HEK293 (cell line): ENCODE data around the gene CLDN6.
A peak's percentile ranks its signal among the peaks of the same experiment; 100 is the strongest.

Experiments used
- CTCF ChIA-PET: fragments of 350-600 bp; formaldehyde crosslinking; extraction: SDS; loops from one replicate; lab custom pipeline; 2021; ENCODE audit warnings: antibody characterized with exemption; lab: Yijun Ruan, JAX
- POLR2A ChIA-PET: fragments of 300-600 bp; formaldehyde crosslinking; extraction: SDS; loops from one replicate; lab custom pipeline; 2020; ENCODE audit warnings: antibody characterized with exemption, inconsistent platforms; lab: Yijun Ruan, JAX
- H3K27ac ChIP-seq: fragments of 200-500 bp; sonication (Bioruptor generic); 2 replicates; pipeline ENCODE4 v1.5.1; 2014; ENCODE audit warnings: low read depth, low read length, control low read depth, inconsistent platforms; ENCODE audit errors: extremely low read depth
- H3K36me3 ChIP-seq, 2 experiments: fragments of 200-500 bp in 1 of 2; sonication (Bioruptor generic) in 1 of 2; 1 replicate in 1 of 2; 2 replicates in 1 of 2; pipeline ENCODE4 v1.5.1; 2014 to 2017; ENCODE audit warnings: inconsistent platforms in 2 of 2, low read length in 2 of 2; ENCODE audit not compliant: control insufficient read depth in 2 of 2, insufficient read depth in 1 of 2
- H3K4me1 ChIP-seq: fragments of 200-500 bp; sonication (Bioruptor generic); 2 replicates; pipeline ENCODE4 v1.5.1; 2014; ENCODE audit warnings: mild to moderate bottlenecking, low read length, inconsistent platforms; ENCODE audit not compliant: control insufficient read depth, insufficient read depth
- H3K4me3 ChIP-seq: 2 replicates; pipeline ENCODE4 v1.5.1; 2011; ENCODE audit warnings: low read depth, mild to moderate bottlenecking, control low read depth, low read length, moderate library complexity
- H3K9me3 ChIP-seq: fragments of 200-500 bp; sonication (Bioruptor generic); 2 replicates; pipeline ENCODE4 v1.5.1; 2014; ENCODE audit warnings: low read depth, low read length, inconsistent platforms; ENCODE audit not compliant: control insufficient read depth, insufficient read depth
- KLF7 ChIP-seq: fragments of 450-650 bp; formaldehyde crosslinking; IDR thresholded peaks from 2 replicates; pipeline ENCODE4 v1.5.1; 2016; ENCODE audit warnings: missing biosample characterization, missing genetic modification characterization, borderline replicate concordance
- REPIN1 ChIP-seq: fragments of 450-650 bp; formaldehyde crosslinking; IDR thresholded peaks from 2 replicates; pipeline ENCODE4 v1.5.1; 2017; ENCODE audit warnings: missing biosample characterization, missing genetic modification characterization, low read depth
- TRIM28 ChIP-seq: IDR thresholded peaks from 2 replicates; pipeline ENCODE4 v1.6.1; 2011; ENCODE audit warnings: low read length, control low read depth, borderline replicate concordance
- ZNF132 ChIP-seq: fragments of 450-650 bp; formaldehyde crosslinking; IDR thresholded peaks from 2 replicates; pipeline ENCODE4 v1.5.1; 2017; ENCODE audit warnings: missing biosample characterization, missing genetic modification characterization, borderline replicate concordance
- ZNF175 ChIP-seq: fragments of 450-650 bp; formaldehyde crosslinking; IDR thresholded peaks from 2 replicates; pipeline ENCODE4 v1.5.1; 2016; ENCODE audit warnings: missing biosample characterization, missing genetic modification characterization
- ZNF184 ChIP-seq: fragments of 450-650 bp; IDR thresholded peaks from 2 replicates; pipeline ENCODE4 v1.5.1; 2018; ENCODE audit warnings: missing biosample characterization, mild to moderate bottlenecking, missing genetic modification characterization
- ZNF37A ChIP-seq: fragments of 450-650 bp; IDR thresholded peaks from 2 replicates; pipeline ENCODE4 v1.5.1; 2018; ENCODE audit warnings: missing biosample characterization, missing genetic modification characterization
- ZNF404 ChIP-seq: fragments of 450-650 bp; formaldehyde crosslinking; IDR thresholded peaks from 2 replicates; pipeline ENCODE4 v1.5.1; 2017; ENCODE audit warnings: missing biosample characterization, missing genetic modification characterization
- ZNF624 ChIP-seq: fragments of 450-650 bp; formaldehyde crosslinking; IDR thresholded peaks from 2 replicates; pipeline ENCODE4 v1.5.1; 2017; ENCODE audit warnings: missing biosample characterization, missing genetic modification characterization
- ZNF707 ChIP-seq: fragments of 450-650 bp; formaldehyde crosslinking; IDR thresholded peaks from 2 replicates; pipeline ENCODE4 v1.5.1; 2016; ENCODE audit warnings: missing biosample characterization, missing genetic modification characterization
- TF ChIP-seq, protein P1 (sequence below): fragments of 450-650 bp; formaldehyde crosslinking; IDR thresholded peaks from 2 replicates; pipeline ENCODE4 v1.5.1; 2017; ENCODE audit warnings: missing biosample characterization, missing genetic modification characterization
- TF ChIP-seq, protein P2 (sequence below): fragments of 450-650 bp; formaldehyde crosslinking; IDR thresholded peaks from 2 replicates; pipeline ENCODE4 v1.5.1; 2016; ENCODE audit warnings: missing biosample characterization, missing genetic modification characterization
- TF ChIP-seq, protein P3 (sequence below): fragments of 450-650 bp; formaldehyde crosslinking; IDR thresholded peaks from 2 replicates; pipeline ENCODE4 v1.5.1; 2016; ENCODE audit warnings: missing biosample characterization, missing genetic modification characterization
- TF ChIP-seq, protein P4 (sequence below): fragments of 450-650 bp; formaldehyde crosslinking; IDR thresholded peaks from 2 replicates; pipeline ENCODE4 v1.5.1; 2016; ENCODE audit warnings: missing biosample characterization, missing genetic modification characterization
- TF ChIP-seq, protein P5 (sequence below): fragments of 450-650 bp; IDR thresholded peaks from 2 replicates; pipeline ENCODE4 v1.5.1; 2018; ENCODE audit warnings: missing biosample characterization, mild to moderate bottlenecking, missing genetic modification characterization

Gene CLDN6

DNA sequence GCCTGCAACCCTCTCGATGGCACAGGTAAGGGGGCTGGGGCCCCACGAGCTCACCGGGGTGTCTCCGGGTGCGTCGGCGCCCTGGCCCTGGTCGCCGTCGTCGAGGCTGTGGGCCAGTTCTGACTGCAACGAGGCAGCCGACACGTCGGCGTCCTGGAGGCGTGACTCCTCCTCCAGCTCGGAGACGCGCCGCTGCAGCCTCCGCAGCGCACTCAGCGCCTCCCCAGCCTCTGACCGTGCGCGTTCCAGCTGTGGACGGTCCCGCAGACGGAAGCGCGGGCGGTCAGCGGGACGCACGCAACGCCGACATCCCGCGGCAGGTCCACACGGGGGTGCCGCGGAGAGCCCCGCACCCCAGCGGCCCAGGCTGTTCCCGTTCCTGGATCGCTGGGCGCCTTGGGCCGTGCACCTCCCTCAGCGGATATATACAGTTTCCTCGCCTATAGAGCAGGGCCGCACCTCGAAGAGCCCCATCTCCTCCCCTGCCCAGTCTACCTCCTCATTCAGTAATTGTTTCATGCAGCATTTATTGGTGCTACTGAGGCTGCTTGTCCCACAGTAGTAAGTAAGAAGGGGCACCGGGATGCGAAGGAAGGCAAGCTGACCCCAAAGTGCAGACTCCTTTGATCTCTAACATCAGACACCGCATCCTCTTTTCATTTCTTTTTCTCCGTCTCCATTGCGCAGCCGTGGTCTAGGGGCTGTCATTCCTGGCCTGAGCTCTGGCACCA lies 11.7 kb upstream of the CLDN6 start:
- Histone ChIP-seq H3K36me3 (peaks cover 0 to 22% of the 10 kb centered on the region in 2 experiments; a peak in 1 of 3 replicates), H3K9me3 (no peaks in the 10 kb centered on the region), H3K27ac (no peak overlapping the region), H3K4me3 (no peak overlapping the region)
- ChIA-PET POLR2A (interaction anchor here (0.9 to 11.9 kb wide), 5 partner anchors 10 to 100 kb away, joined by 3 to 247 read pairs (median 4); no protein-coding TSS in a partner anchor), CTCF (interaction anchor here (1.0 to 9.2 kb wide), 9 partner anchors 8 to 121 kb away, joined by 3 to 149 read pairs (median 22); partner anchors contain the start of genes BICDL2, HCFC1R1, THOC6 and TNFRSF12A)
- TF ChIP-seq KLF7 (no peak), ZNF175 (tag by site-specific recombination) (no peak), ZNF707 (no peak), REPIN1 (no peak), TRIM28 (no peak), ZNF624 (no peak)
- TF ChIP-seq, protein P1, sequence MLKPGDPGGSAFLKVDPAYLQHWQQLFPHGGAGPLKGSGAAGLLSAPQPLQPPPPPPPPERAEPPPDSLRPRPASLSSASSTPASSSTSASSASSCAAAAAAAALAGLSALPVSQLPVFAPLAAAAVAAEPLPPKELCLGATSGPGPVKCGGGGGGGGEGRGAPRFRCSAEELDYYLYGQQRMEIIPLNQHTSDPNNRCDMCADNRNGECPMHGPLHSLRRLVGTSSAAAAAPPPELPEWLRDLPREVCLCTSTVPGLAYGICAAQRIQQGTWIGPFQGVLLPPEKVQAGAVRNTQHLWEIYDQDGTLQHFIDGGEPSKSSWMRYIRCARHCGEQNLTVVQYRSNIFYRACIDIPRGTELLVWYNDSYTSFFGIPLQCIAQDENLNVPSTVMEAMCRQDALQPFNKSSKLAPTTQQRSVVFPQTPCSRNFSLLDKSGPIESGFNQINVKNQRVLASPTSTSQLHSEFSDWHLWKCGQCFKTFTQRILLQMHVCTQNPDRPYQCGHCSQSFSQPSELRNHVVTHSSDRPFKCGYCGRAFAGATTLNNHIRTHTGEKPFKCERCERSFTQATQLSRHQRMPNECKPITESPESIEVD (tag by site-specific recombination) = no peak
- TF ChIP-seq, protein P2, sequence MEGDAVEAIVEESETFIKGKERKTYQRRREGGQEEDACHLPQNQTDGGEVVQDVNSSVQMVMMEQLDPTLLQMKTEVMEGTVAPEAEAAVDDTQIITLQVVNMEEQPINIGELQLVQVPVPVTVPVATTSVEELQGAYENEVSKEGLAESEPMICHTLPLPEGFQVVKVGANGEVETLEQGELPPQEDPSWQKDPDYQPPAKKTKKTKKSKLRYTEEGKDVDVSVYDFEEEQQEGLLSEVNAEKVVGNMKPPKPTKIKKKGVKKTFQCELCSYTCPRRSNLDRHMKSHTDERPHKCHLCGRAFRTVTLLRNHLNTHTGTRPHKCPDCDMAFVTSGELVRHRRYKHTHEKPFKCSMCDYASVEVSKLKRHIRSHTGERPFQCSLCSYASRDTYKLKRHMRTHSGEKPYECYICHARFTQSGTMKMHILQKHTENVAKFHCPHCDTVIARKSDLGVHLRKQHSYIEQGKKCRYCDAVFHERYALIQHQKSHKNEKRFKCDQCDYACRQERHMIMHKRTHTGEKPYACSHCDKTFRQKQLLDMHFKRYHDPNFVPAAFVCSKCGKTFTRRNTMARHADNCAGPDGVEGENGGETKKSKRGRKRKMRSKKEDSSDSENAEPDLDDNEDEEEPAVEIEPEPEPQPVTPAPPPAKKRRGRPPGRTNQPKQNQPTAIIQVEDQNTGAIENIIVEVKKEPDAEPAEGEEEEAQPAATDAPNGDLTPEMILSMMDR (tag by site-specific recombination) = no peak
- TF ChIP-seq, all 188 proteins: peak for 0
- H3K4me1 ChIP-seq = peaks cover 5% of the 10 kb centered on the region

DNA sequence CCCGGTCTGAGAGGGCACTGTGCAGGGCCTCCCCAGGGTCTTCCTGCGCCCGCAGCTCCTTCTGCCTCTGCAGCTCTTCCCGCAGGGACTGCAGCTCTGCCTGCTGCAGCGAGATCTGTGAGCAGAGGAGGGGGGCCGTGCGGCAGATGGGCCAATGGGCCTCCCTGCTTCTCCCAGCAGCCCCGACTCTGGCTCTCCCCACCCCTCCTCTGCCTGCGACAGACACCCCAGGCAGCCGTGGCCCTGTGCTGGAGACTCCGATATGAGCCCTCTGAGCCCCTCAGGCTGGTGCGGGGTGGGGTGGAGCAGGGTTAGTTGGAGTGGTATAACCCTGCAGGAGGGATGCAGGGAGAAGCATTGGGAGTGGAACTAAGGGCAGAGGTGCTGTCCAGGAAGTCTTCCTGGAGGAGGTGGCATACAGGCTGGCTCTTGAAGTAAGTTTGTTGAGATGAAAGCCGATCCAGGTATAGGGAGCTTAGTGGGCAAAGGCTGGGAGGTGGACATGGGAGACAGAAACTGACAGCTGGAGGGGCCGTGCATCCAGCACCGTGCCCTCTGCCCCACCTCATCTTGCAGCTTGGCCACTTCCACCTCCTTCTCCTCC lies 10.8 kb upstream of the CLDN6 start:
- Histone ChIP-seq H3K4me1 (peaks cover 5% of the 10 kb centered on the region), H3K36me3 (peaks cover 0 to 22% of the 10 kb centered on the region in 2 experiments; a peak in 1 of 3 replicates), H3K27ac (no peak overlapping the region), H3K9me3 (no peaks in the 10 kb centered on the region), H3K4me3 (no peak overlapping the region)
- ChIA-PET POLR2A (interaction anchor here (0.6 to 11.9 kb wide), 16 partner anchors 9 to 182 kb away, joined by 3 to 247 read pairs (median 7); partner anchors contain the start of genes KREMEN2, MMP25, PAQR4 and TNFRSF12A), CTCF (interaction anchor here (0.6 to 9.2 kb wide), 16 partner anchors 10 to 379 kb away, joined by 3 to 149 read pairs (median 6); partner anchors contain the start of genes BICDL2, MMP25 and TNFRSF12A)
- TF ChIP-seq ZNF404 (tag by site-specific recombination) (no peak), ZNF184 (tag by site-specific recombination) (no peak), ZNF132 (no peak), ZNF37A (tag by site-specific recombination) (no peak)
- TF ChIP-seq, protein P3, sequence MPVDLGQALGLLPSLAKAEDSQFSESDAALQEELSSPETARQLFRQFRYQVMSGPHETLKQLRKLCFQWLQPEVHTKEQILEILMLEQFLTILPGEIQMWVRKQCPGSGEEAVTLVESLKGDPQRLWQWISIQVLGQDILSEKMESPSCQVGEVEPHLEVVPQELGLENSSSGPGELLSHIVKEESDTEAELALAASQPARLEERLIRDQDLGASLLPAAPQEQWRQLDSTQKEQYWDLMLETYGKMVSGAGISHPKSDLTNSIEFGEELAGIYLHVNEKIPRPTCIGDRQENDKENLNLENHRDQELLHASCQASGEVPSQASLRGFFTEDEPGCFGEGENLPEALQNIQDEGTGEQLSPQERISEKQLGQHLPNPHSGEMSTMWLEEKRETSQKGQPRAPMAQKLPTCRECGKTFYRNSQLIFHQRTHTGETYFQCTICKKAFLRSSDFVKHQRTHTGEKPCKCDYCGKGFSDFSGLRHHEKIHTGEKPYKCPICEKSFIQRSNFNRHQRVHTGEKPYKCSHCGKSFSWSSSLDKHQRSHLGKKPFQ (tag by site-specific recombination) = no peak
- TF ChIP-seq, protein P4, sequence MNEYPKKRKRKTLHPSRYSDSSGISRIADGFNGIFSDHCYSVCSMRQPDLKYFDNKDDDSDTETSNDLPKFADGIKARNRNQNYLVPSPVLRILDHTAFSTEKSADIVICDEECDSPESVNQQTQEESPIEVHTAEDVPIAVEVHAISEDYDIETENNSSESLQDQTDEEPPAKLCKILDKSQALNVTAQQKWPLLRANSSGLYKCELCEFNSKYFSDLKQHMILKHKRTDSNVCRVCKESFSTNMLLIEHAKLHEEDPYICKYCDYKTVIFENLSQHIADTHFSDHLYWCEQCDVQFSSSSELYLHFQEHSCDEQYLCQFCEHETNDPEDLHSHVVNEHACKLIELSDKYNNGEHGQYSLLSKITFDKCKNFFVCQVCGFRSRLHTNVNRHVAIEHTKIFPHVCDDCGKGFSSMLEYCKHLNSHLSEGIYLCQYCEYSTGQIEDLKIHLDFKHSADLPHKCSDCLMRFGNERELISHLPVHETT = no peak
- TF ChIP-seq, protein P5, sequence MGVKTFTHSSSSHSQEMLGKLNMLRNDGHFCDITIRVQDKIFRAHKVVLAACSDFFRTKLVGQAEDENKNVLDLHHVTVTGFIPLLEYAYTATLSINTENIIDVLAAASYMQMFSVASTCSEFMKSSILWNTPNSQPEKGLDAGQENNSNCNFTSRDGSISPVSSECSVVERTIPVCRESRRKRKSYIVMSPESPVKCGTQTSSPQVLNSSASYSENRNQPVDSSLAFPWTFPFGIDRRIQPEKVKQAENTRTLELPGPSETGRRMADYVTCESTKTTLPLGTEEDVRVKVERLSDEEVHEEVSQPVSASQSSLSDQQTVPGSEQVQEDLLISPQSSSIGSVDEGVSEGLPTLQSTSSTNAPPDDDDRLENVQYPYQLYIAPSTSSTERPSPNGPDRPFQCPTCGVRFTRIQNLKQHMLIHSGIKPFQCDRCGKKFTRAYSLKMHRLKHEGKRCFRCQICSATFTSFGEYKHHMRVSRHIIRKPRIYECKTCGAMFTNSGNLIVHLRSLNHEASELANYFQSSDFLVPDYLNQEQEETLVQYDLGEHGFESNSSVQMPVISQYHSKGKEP (tag by site-specific recombination) = peak; percentile 66
